GM21526 (cell line): ENCODE measurements around the gene WDR74.
A peak's percentile ranks its signal among the peaks of the same experiment; 100 is the strongest.
"Not testable (repeated sequence)": the region's sequence is repeated elsewhere in the genome, so short reads cannot be mapped to it uniquely, and the experiment has no call there.

ENCODE experiments used
- ATAC-seq: cut with Tn5 transposase; IDR thresholded peaks from one replicate; pipeline ENCODE4 v1.9.1; 2021; ENCODE audit warnings: moderate library complexity; ENCODE audit not compliant: unreplicated experiment, low FRiP score

The WDR74 gene

GRCh38 chr11:62842171-62842741 is 2.9 kb upstream of the WDR74 start:
- ATAC-seq: no peak

DNA sequence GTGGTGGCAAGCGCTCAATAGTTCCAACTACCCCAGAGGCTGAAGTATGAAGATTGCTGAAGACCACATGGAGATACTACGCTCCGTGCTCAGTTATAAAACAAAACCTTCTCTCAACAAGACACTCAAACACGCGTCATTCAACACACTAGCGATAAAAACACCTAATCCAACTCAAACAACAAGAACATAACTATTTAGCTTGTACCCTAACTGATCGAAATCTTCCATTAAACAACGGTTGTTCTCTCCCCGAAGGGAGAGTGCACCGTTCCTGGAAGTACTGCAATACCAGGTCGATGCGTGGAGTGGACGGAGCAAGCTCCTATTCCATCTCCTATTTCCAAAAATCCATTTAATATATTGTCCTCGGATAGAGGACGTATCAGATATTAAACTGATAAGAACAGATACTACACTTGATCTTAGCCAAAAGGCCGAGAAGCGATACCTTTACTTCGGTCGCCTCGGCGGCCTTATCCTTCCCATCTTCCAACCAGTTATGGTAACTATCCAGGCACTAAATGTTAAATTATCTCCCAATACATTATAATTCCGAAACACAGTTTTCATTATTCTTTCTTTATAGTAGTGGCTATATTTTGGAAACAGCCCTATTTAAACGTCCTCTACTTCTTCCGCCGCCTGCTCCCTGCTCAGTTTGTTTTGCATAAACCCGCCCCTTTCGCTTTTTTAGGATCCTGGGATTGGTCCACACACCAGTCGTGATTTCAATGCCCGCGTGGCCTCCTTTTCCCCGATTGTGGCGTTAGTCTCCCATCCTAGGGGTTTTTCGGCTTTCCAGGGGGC is 2.2 kb upstream of the WDR74 start:
- ATAC-seq: peak; percentile 53

GRCh38 chr11:62840721-62841360 is 1.5 kb upstream of the WDR74 start:
- ATAC-seq: peak; percentile 8

- no peak for ATAC-seq
Measured at GRCh38 chr11:62835336-62835735, 4.1 kb downstream of the WDR74 start.

DNA sequence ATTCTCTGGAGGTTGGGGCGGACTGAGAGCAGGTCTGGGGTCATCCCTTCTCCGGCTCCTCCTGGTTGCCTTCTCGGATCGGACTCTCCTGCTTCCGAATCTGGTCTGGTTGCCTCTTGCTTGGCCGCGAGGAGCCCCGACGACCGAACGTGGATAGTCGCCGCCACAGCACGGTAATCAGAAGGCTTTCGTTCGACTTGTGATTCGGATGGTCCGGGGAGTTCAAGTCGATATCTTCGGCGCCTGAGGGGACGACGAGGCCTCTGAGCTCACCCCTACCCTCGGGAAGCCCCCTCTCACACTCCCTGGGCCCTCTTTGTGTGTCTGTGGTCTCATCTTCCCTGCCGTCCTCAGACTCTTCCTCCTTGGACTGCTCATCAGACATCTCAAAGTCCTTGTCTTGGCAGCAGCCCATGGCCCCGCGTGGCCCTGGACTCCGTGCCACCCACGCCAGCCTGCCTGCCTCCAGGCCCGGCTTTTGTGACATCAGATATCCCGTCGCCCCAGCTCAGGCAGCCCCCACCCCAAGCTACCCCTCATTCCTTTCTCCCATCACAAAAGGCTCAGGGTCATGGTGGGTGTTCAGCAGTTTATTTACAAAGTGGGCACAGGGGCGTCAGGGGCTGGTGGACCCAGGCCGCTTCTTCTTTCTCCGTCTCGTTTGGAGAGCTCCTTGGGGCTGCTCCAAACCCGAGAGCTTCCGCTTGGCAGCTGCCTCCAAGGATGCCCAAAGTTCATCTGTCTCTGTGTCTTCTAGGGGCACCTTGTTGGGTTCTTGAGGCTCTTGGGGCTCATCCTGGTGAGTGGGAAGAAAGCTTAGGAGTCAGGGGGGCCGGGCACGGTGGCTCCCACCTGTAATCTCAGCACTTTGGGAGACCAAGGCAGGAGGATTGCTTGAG is 6.8 kb downstream of the WDR74 start, which contains the start of gene TEX54:
TSS of gene TEX54 (minus strand) at position 506 of the 899 bp plus-strand sequence.
- ATAC-seq: peak; percentile 15

GRCh38 chr11:62831520-62832335 is 7.7 kb downstream of the WDR74 start, which contains the start of gene STX5:
Gene STX5, minus strand, starts transcription at chr11:62832051. Its CDS starts 808 bp downstream, at chr11:62831243.
- peak; percentile 66 for ATAC-seq

- no peak for ATAC-seq
Measured at GRCh38 chr11:62830904-62831519, 8.4 kb downstream of the WDR74 start.

GRCh38 chr11:62828130-62828529 is 11.3 kb downstream of the WDR74 start:
- not testable (repeated sequence) for ATAC-seq

GRCh38 chr11:62823677-62824076 is 15.7 kb downstream of the WDR74 start:
- ATAC-seq: no peak

DNA sequence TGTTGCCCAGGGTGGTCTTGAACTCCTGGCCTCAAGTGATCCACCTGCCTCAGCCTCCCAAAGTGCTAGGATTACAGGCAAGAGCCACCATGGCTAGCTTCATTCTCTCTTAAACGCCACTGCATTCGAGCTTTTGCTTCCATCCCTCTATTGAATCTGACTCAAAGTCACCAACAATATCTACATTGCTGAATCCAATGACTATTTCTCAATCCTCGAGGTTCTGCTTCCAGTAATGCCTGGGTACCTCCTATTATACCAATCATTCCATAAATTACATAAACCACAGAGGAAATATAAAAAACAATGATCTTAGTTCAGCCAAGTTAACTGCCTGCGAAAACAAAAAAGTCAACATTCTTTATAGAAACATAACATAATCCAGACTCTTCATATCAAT is 22.3 kb downstream of the WDR74 start:
- no peak for ATAC-seq

- no peak for ATAC-seq
Measured at GRCh38 chr11:62816557-62816956, 22.8 kb downstream of the WDR74 start.

- no peak for ATAC-seq
Measured at GRCh38 chr11:62811659-62812058, 27.7 kb downstream of the WDR74 start.

DNA sequence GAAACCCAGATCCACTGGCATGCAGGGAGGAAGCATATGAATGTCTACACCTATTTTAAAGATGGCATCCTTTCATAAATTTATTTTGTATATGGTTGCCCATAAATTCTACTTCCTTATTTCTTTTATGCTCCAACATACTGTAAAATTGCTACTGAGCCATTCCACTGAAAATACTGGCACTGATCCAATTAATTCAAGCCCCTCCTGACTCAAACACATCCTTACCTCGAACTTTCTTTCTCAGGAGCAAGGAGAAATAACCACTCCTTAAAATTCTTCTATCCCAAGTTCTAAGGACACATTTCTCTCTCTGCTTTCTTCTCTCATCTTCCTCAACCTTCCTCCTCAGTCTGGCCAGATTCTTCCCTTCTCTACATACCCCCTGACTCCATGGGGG is 28.6 kb downstream of the WDR74 start:
- no peak for ATAC-seq

DNA sequence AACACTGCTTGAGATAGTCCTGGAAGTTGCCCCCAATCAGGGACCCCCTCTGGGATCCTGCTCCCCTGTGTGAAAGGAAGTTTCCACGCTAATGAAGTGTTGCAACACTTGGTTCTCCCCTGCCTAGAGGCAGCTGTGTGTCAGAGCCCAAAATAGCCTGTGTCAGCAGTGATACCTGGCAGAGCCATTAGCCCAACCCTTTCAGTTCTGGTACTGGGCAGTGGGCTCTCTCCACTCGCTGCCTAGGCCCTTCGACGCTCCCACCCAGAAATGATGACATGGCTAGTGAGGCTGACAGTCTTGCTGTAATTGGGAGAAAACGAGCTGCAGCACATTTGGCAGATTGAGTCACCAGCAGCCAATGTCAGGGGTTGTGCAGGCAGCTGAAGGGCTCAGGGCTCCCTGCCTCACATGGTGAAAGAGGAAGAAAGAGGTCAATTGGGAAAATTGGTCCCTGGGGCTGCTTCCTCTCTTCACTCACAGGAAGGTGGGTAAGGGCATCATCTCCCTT is 32.7 kb downstream of the WDR74 start:
- ATAC-seq: no peak

DNA sequence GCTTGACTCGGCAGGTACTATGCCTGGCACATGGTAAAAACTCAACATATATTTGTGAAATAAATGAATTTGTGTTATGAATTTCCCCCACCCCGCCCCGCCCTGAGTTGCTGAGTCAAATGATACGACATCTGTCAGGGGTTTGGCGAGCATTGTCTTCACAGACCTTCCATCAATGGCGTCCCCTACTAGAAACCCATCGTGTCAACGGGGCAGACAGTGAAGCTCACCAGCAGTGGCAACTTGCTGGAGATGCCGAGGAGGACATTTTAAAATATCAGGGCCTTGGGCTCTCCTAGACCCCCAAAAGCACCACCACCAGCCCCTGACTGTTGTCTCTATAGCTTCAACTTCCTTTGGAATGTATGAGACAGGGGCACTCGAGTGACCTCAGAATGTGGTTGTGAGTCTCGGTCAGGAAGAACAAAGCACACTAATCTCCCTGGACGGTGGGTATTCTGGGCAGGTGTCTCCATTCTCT is 33.4 kb downstream of the WDR74 start:
- no peak for ATAC-seq

DNA sequence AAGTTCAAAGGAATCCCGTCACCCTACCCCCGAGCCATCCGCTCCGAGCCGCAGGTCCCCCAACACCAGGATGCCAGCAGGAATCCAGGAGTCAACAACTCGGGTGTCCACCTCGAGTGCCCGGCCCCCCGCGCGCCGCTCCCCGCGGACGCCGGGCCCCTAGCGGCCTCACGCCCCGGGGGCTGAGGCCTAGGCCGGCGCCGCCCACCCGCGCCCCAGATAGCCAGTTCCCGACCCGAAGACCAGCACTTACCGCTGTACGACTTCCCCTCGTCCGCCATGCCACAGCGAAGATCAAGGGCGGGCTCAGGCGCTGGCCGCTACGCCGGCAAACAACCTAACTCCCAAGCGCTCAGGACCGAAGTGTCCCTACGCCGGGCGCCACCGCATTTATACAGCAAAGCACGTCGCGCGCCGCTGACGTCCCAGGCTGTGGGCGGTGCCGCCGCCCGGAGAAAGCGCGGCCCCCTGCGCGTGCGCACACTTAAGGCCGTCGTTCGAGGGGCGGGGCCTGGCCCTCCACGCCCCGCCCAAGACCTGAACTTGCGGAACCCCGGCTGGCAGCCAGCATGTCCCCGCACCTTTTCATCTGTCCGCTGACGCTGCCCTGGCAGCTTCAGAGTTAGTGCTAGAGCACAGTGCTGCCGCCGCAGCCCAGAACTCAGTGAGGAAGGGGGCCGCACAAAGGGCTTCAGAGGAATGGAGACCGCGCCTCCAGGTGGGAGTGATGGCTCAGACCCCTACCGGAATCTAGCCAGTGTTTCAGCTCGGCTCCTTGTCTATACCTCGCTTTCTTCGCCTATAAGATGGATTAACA is 34.1 kb downstream of the WDR74 start, which contains the start of gene NXF1:
TSS of gene NXF1 (minus strand) at position 365 of the 817 bp plus-strand sequence. CDS start at position 281, 84 bp downstream.
- peak; percentile 74 for ATAC-seq

DNA sequence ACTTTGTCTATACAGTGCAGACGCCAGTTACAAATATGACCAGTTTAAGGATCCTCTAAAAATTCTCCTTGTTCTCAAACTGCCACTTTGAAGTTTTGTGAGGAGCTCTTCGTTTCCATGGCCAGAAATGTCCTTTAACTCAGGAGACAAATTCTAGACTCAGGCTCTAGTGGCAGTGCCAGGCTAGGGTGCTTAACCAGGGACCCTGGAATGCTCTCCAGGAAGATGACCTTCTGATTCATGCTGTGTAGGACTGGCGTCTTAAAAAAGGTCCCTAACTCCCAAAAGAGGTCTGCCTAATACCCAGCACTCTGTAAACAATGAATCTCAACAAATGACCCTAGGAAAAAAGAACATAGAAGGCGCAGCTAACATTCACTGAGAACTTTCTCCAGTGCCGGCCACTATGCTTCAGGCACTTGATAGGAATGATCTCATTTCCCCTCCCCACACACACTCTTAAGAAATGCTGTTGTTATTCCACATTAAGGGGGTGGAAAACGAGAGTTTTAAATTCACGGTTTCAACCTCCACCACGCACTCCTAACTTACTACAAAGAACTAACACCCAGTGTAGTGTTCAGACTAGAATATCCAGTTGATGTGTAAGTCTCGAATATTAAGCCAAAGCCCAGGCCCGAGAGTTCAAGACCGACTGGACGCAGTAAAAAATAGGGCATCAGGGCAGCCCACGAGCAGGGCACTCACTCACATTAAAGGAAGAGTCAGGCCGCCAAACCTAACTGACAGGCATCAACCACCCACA is 34.9 kb downstream of the WDR74 start:
- no peak for ATAC-seq
